HG02840 (cell line): ENCODE measurements around the gene POTEE.
"Not testable (repeated sequence)": the region's sequence is repeated elsewhere in the genome, so short reads cannot be mapped to it uniquely, and the experiment has no call there.

Experiments
- ATAC-seq: cut with Tn5 transposase; IDR thresholded peaks from one replicate; pipeline ENCODE4 v1.9.1; 2021; ENCODE audit warnings: mild to moderate bottlenecking, moderate library complexity, moderate number of reproducible peaks; ENCODE audit not compliant: unreplicated experiment, low FRiP score

The POTEE gene

GRCh38 chr2:131209030-131209772 is at the start of gene POTEE:
Gene POTEE, plus strand, starts transcription at chr2:131209536. Its CDS starts 8,867 bp downstream, at chr2:131218403.
- ATAC-seq: not testable (repeated sequence)

DNA sequence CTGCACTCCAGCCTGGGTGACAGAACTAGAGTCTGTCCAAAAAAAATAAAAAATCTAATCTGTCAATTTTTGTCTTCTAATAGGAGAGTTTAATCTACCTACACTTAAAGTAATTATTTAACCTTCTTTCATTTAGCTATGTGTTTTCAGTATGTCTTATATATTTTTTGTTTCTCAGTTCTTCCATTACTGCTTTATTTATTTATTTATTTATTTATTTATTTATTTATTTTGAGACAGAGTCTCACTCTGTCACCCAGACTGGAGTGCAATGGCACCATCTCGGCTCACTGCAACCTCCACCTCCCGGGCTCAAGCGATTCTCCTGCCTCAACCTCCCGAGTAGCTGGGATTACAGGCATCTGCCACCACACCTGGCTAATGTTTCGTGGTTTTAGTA is 43.8 kb upstream of the POTEE start:
- not testable (repeated sequence) for ATAC-seq

GRCh38 chr2:131168538-131168937 is 40.8 kb upstream of the POTEE start:
- no peak for ATAC-seq

- not testable (repeated sequence) for ATAC-seq
Measured at GRCh38 chr2:131178050-131178449, 31.3 kb upstream of the POTEE start.

DNA sequence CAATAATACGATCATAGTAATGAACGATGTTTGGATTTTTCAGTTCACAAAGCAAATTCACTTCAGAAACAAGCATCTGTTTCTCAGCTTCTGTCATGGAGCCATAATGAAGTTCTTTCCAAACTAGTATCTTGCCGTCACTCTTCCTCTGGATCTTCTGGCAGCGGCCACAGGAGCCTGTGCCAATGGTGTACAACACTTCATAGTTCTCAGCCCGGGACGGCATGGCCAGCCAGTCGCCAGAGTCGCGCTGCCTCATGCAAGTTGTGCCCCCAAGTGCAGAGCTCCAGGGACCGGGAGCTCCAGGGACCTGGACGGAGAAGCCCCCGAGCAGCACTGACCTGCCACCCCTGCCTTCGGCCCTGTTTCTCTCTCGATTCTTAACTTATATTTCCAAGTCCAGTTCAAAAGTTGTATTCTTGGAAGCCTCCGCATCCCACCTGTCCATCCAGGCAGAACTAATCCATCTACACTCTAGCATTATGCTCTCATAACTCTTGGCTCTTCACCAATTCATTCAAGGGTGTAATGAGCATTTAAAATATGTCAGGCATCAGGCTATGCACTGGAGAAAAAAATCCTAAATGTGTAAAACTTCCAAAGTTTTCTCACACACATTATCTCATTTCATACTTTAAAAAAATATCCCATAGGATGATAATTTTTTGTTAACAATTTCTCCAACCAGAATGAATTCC is 30.5 kb upstream of the POTEE start:
- ATAC-seq: not testable (repeated sequence)

DNA sequence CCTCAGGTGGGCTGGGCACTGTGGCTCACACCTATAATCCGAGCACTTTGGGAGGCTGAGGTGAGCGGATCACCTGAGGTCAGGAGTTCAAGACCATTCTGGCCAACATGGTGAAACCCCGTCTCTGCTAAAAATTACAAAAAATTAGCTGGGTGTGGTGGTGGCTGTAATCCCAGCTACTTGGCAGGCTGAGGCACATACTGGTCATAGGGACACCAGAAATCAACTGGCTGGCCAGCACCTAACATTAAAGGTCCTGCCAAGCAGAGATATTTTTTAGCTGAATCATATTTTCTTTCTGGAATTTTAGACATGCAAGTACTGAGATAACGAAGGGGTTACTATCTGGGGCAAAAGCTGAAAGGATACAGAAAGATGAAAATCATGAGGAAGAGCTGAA is 27.9 kb upstream of the POTEE start:
- not testable (repeated sequence) for ATAC-seq

- ATAC-seq: not testable (repeated sequence)
Measured at GRCh38 chr2:131193421-131193820, 15.9 kb upstream of the POTEE start.

GRCh38 chr2:131196186-131196585 is 13.2 kb upstream of the POTEE start:
- not testable (repeated sequence) for ATAC-seq

DNA sequence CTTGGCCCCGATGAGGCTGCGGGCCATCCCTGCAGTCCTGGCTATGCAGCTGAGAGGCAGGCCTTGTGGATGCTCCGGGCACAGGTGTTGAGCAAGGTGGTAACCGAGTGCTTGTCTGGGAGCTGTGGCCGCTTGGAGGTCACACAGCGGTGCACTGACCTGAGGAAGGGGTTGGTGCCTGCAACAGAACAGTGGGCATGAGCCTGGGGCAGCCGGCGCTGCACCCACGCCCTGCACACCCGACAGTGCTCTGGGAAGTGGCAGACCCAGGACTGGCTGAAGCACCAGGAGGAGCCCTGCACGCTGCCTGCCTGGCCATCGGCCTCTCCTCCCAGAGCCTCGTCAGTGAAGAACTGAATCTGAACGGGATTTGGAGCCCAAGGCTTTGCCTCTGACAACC is 8.2 kb upstream of the POTEE start:
- no peak for ATAC-seq

GRCh38 chr2:131207839-131208238 is 1.5 kb upstream of the POTEE start:
- ATAC-seq: not testable (repeated sequence)

DNA sequence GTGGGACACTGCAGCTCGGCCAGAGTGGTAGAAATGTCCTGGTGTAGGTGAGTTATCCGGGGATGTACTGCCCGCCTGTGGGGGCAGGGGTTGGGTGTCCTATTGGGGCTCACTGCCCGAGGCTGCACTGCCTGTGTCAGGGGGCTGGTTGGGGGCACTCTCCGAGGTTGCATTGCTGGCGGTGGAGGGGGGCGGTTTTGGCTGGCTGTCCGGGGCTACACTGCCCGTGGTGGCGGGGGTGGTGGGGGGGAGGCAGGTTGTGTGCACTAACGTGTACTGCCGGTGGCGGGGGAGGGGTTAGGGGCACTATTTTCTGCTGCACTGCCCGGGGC is 403 bp downstream of the POTEE start:
- not testable (repeated sequence) for ATAC-seq

- not testable (repeated sequence) for ATAC-seq
Measured at GRCh38 chr2:131210434-131211211, 1.3 kb downstream of the POTEE start.

DNA sequence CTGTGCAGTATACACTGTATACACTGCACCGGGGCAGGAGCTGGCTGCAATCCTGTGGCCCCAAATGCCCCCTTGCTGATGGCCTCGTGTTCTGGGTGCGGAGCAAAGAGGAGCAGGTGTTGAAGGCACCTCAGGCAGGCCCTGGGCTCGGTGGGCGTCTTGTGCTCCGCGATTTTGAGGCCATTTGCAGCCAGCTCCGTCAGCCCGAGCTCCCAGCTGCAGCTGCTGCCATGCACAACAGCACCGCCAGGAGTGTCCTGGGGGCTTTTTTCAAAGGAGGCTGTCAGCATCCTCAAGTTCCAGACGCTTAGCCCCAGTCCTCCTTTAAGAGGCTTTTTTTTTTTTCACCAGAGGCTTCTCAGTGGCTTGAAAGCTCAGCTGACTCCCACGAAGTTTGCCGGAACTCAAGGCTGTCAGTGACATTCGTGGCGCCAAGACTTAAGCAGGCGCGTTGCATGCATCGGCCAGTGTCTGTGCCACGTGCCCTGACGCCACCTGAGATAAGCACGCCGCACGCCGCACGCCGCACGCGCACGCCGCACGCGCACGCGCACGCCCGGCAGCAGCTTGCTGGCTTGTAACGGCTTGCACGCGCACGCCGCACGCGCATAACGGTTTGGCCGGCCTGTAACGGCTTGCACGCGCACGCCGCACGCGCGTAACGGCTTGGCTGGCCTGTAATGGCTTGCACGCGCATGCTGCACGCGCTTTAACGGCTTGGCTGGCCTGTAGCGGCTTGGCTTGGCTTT is 8.1 kb downstream of the POTEE start:
- ATAC-seq: not testable (repeated sequence)

- ATAC-seq: not testable (repeated sequence)
Measured at GRCh38 chr2:131235543-131236449, 26.5 kb downstream of the POTEE start.
